Lower leg skin (tissue), 4 donors: ENCODE results near the gene TMPRSS5. TPM values are rescaled to one million over a fixed set of nuclear protein-coding genes. Genes with fewer than 3 reads are reported as not detected.

Source experiments
- DNase-seq, 2 donors: peaks; one replicate each; pipeline ENCODE4 v3.0.0-alpha.2; 2019; ENCODE audit warnings: low spot score in 2 of 2
- H3K4me3 ChIP-seq: fragments of 200-600 bp; sonication (generic); 2 replicates; pipeline ENCODE4 v1.5.1; 2017; ENCODE audit warnings: mild to moderate bottlenecking, low read depth; ENCODE audit not compliant: poor library complexity, severe bottlenecking
- POLR2A ChIP-seq, 2 donors: fragments of 450-650 bp; IDR thresholded peaks; one replicate each; pipeline ENCODE4 v1.6.1; 2016 to 2017; ENCODE audit warnings: antibody characterized with exemption in 2 of 2, mild to moderate bottlenecking in 1 of 2, moderate library complexity in 1 of 2
- WGBS, 2 donors: methylation state at CpG; one replicate each; pipeline ENCODE4 v1.1.5; 2018; 5-methylcytosine and 5-hydroxymethylcytosine counted together
- intact Hi-C: fragments of 100-400 bp; cut with DNase I; formaldehyde crosslinking; loops from one replicate; pipeline ENCODE4 v1.15.0; 2023; ENCODE audit warnings: low total_unique reads
- total RNA-seq, 4 donors: library from RNA; depleted of rRNA; stranded (reverse); fragments of >200 nt; gene quantifications; one replicate each; pipeline ENCODE4 v1.1.0, GENCODE V29; 2016
- TF ChIP-seq, protein P1 (sequence below), 3 donors: fragments of 450-650 bp; IDR thresholded peaks; one replicate each; pipeline ENCODE4 v1.5.1; 2016; ENCODE audit warnings: antibody characterized with exemption in 3 of 3, mild to moderate bottlenecking in 3 of 3, moderate library complexity in 2 of 3

TMPRSS5 gene
- total RNA-seq, 4 donors from 2014 or later, result 1.1 to 4.2 (median 3.0) TPM

DNA sequence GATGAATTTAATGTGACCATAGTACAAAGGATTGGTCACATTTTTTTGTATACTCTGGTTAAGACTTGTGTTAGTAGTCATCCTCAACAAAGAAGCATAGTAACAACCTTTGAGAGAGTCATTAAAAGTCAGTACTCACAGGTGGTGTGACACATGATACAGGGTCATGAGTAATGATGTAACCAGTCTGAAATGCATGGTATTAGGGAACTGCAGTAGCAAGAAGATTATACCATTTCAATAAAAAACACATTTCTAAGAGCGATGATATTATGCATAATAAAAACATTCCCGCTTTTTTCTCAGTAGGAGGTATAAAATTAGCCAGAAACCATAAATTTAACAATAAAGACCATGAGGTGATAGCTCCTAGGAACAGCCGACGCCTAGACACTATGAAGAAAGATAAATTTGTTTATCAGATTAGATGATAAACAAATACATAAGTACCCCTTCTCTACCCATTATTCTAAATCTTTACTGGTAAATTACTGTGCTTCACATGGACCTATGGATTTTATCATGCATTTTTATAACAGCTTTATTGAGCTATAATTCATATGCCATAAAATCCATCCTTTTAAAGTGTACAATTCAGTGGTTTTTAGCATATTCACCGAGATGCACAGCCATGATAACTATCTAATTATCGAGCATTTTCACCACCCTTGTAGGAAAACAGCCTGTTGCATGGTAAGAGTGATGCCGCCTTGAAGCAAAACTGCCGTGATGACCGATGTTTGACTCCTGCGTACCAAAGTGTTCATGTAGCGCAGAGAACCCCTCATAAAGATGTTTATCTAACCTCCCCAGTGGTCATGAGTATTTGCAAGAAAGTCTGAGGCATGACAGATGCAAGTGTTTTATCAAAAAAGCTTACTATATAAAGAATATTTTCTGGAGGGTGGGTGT is 41.8 kb downstream of the TMPRSS5 start:
- TF ChIP-seq, protein P1, sequence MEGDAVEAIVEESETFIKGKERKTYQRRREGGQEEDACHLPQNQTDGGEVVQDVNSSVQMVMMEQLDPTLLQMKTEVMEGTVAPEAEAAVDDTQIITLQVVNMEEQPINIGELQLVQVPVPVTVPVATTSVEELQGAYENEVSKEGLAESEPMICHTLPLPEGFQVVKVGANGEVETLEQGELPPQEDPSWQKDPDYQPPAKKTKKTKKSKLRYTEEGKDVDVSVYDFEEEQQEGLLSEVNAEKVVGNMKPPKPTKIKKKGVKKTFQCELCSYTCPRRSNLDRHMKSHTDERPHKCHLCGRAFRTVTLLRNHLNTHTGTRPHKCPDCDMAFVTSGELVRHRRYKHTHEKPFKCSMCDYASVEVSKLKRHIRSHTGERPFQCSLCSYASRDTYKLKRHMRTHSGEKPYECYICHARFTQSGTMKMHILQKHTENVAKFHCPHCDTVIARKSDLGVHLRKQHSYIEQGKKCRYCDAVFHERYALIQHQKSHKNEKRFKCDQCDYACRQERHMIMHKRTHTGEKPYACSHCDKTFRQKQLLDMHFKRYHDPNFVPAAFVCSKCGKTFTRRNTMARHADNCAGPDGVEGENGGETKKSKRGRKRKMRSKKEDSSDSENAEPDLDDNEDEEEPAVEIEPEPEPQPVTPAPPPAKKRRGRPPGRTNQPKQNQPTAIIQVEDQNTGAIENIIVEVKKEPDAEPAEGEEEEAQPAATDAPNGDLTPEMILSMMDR (IDR thresholded peaks at IDR 0.05), result no peak
- no peak for DNase-seq
- 54 to 59% methylated on average over 11 of the region's 11 CpGs for WGBS, 2 donors
- H3K4me3 ChIP-seq, result no peak overlapping the region
- intact Hi-C loops, result no loop called here

DNA sequence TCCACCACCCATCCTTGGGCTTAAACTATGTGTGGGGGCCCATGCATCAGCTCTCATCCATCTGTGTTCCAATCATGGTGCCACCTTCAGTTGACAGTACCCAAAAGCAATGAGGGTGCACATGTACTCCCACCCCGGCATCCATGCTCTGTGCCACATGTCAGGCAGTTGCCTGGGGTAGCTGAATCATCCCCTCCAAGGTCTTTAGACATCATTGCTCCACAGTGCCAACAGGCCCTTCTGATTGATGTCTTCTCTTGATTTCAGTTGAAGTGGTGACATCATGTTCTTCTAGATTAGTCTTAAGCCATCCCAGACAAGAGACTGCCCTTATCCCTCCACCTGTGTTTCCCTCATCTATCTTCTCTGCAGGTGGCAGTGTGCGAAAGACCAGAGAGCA is 42.5 kb downstream of the TMPRSS5 start:
- intact Hi-C loops, result no loop called here
- no peak for DNase-seq
- H3K4me3 ChIP-seq, result no peak overlapping the region
- WGBS, 2 donors, result 88 to 90% methylated on average over 2 of the region's 2 CpGs
- no peak for TF ChIP-seq POLR2A (IDR thresholded peaks at IDR 0.05)
- TF ChIP-seq, protein P1 (IDR thresholded peaks at IDR 0.05), result no peak

DNA sequence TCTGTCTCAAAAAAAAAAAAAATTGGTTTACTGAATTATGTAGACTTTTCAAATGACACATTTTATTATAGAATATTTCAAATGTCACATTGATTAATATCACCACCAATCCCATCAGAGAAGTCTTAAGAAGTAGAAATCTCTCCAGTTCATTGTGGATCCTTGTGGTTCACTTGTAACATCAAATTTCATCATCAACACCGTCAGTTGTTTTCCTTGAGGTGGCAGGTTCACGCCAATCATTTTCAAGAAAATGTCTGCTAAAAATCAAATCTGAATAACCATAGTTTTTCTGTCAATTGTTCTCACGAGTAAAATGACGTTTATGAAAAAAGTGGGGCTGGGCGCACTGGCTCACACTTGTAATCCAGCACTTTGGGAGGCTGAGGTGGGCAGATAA is 50.3 kb downstream of the TMPRSS5 start:
- 90 to 95% methylated on average over 5 of the region's 5 CpGs for WGBS, 2 donors
- H3K4me3 ChIP-seq, result no peak overlapping the region
- intact Hi-C loops, result no loop called here
- no peak for DNase-seq
- TF ChIP-seq POLR2A (IDR thresholded peaks at IDR 0.05), result no peak
- TF ChIP-seq, protein P1 (IDR thresholded peaks at IDR 0.05), result no peak

DNA sequence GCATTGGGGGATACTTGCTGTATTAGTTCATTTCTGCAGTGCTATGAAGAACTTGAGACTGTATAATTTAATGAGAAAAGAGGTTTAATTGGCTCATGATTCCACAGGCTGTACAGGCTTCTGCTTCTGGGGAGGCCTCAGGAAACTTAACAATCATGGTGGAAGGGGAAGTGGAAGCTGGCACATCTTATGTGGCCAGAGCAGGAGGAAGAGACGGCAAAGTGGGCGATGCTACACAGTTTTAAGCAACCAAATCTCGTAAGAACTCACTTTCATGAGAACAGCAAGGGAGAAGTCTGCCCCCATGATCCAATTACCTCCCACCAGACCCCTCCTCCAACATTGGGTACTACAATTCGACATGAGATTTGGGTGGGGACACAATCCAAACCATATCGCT is 55.1 kb downstream of the TMPRSS5 start:
- no peak for DNase-seq
- H3K4me3 ChIP-seq, result no peak overlapping the region
- intact Hi-C loops, result no loop called here
- WGBS, 2 donors, result 90 to 93% methylated on average over 5 of the region's 5 CpGs
- TF ChIP-seq POLR2A (IDR thresholded peaks at IDR 0.05), result no peak
- TF ChIP-seq, protein P1 (IDR thresholded peaks at IDR 0.05), result no peak

DNA sequence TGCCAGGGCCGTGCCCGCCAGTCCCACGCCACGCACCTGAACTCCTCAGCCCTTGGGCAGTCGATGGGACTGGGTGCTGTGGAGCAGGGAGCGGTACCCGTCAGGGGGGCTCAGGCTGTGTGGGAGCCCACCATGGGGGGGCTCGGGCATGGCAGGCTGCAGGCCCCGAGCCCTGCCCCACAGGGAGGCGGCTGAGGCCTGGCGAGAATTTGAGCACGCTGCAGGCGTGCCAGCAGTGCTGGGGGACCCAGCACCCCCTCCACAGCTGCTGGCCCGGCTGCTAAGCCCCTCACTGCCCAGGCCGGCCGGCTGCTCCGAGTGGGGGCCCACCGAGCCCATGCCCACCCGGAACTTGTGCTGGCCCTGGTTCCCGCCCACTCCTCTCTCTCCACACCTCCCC is 56.8 kb downstream of the TMPRSS5 start:
- H3K4me3 ChIP-seq, result no peak overlapping the region
- intact Hi-C loops, result no loop called here
- TF ChIP-seq, protein P1 (IDR thresholded peaks at IDR 0.05), result no peak
- 85 to 93% methylated on average over 17 to 20 of the region's 20 CpGs for WGBS, 2 donors
- no peak for DNase-seq
